OCI-M1 (cell line): ENCODE results near the gene TNNT3.
A peak's percentile ranks its signal among the peaks of the same experiment; 100 is the strongest.
"Not testable (repeated sequence)": the region's sequence is repeated elsewhere in the genome, so short reads cannot be mapped to it uniquely, and the experiment has no call there.

Source experiments
- DNase-seq: peaks from one replicate; lab custom pipeline; 2025; lab: John Stamatoyannopoulos, UW

Gene TNNT3

GRCh38 chr11:1919391-1920127, at the start of gene TNNT3:
Gene TNNT3, plus strand, starts transcription at chr11:1919703. Its CDS starts 3,172 bp downstream, at chr11:1922875.
- no peak for DNase-seq

- no peak for DNase-seq
These were observed 49.2 kb upstream of the TNNT3 start for GRCh38 chr11:1870326-1870696.

- DNase-seq = no peak
These were observed 48.6 kb upstream of the TNNT3 start for GRCh38 chr11:1870721-1871466.

GRCh38 chr11:1871531-1871930, 48.0 kb upstream of the TNNT3 start:
- DNase-seq = no peak

- no peak for DNase-seq
These were observed 47.1 kb upstream of the TNNT3 start for GRCh38 chr11:1872267-1872985.

GRCh38 chr11:1873048-1873812, 46.3 kb upstream of the TNNT3 start:
- no peak for DNase-seq

GRCh38 chr11:1873813-1874150, 45.7 kb upstream of the TNNT3 start:
- not testable (repeated sequence) for DNase-seq

- not testable (repeated sequence) for DNase-seq
These were observed 44.9 kb upstream of the TNNT3 start for GRCh38 chr11:1874441-1875092.

- DNase-seq = no peak
These were observed 44.2 kb upstream of the TNNT3 start for GRCh38 chr11:1875093-1875850.

- not testable (repeated sequence) for DNase-seq
These were observed 43.6 kb upstream of the TNNT3 start for GRCh38 chr11:1875851-1876301.

GRCh38 chr11:1876361-1877063, 43.0 kb upstream of the TNNT3 start:
- peak; percentile 48 for DNase-seq

- DNase-seq = no peak
These were observed 42.0 kb upstream of the TNNT3 start for GRCh38 chr11:1877211-1878136.

GRCh38 chr11:1878137-1879031, 41.1 kb upstream of the TNNT3 start:
- no peak for DNase-seq

- no peak for DNase-seq
These were observed 40.1 kb upstream of the TNNT3 start for GRCh38 chr11:1879342-1879940.

GRCh38 chr11:1879941-1880720, 39.4 kb upstream of the TNNT3 start:
- DNase-seq = no peak

- DNase-seq = no peak
These were observed 38.6 kb upstream of the TNNT3 start for GRCh38 chr11:1880746-1881441.
